Activated effector memory CD4-positive, alpha-beta T cell treated with Interleukin-2 at 50 U/mL for 16 hours (primary cell): ENCODE data around the gene IGFLR1.

Experiments
- DNase-seq: peaks from one replicate; pipeline ENCODE4 v3.0.0-alpha.2; 2020

IGFLR1 gene

GRCh38 chr19:35755550-35756376 is 13.5 kb upstream of the IGFLR1 start:
- peak; percentile 54 for DNase-seq

GRCh38 chr19:35755131-35755549 is 12.9 kb upstream of the IGFLR1 start:
- no peak for DNase-seq

- DNase-seq: no peak
Observed at GRCh38 chr19:35754370-35755130, 12.3 kb upstream of the IGFLR1 start.

GRCh38 chr19:35753634-35754369 is 11.6 kb upstream of the IGFLR1 start:
- DNase-seq: no peak

GRCh38 chr19:35752746-35753350 is 10.6 kb upstream of the IGFLR1 start:
- no peak for DNase-seq

GRCh38 chr19:35751839-35752745 is 9.8 kb upstream of the IGFLR1 start:
- DNase-seq: no peak

GRCh38 chr19:35750167-35750566 is 7.9 kb upstream of the IGFLR1 start:
- no peak for DNase-seq

GRCh38 chr19:35748106-35749020 is 6.1 kb upstream of the IGFLR1 start, which contains the start of gene LIN37:
Gene LIN37 (plus strand): TSS chr19:35748576. CDS start chr19:35748725, 149 bp downstream.
- peak; percentile 98 for DNase-seq

- DNase-seq: no peak
Observed at GRCh38 chr19:35746531-35746930, 4.3 kb upstream of the IGFLR1 start.

- DNase-seq: no peak
Observed at GRCh38 chr19:35746087-35746462, 3.8 kb upstream of the IGFLR1 start.

GRCh38 chr19:35745328-35746086 is 3.3 kb upstream of the IGFLR1 start, which contains the start of the genes PSENEN and U2AF1L4:
Gene PSENEN (plus strand): TSS chr19:35745651. CDS start chr19:35745931, 280 bp downstream.
Gene U2AF1L4 (minus strand): TSS chr19:35745418. CDS start chr19:35745391, 27 bp downstream.
- DNase-seq: peak; percentile 96

- peak; percentile 87 for DNase-seq
Observed at GRCh38 chr19:35744430-35745327, 2.4 kb upstream of the IGFLR1 start.

- DNase-seq: no peak
Observed at GRCh38 chr19:35743640-35744429, 1.6 kb upstream of the IGFLR1 start.

GRCh38 chr19:35741203-35741515 is 1.1 kb downstream of the IGFLR1 start:
- peak; percentile 27 for DNase-seq

- DNase-seq: peak; percentile 93
Observed at GRCh38 chr19:35740423-35741202, 1.6 kb downstream of the IGFLR1 start.

- DNase-seq: no peak
Observed at GRCh38 chr19:35740108-35740422, 2.2 kb downstream of the IGFLR1 start.
